ENCODE results near the gene TTLL13. TPM values are rescaled to one million over a fixed set of nuclear protein-coding genes. Genes with fewer than 3 reads are reported as not detected.

TTLL13 gene
- total RNA-seq, 6 experiments from 2014 or later, result 0.13 to 0.46 TPM; not detected in 4

- intact Hi-C loops (cut with DNase I), result no loop called here
- Histone ChIP-seq H3K36me3 (no peaks in the 10 kb centered on the region), H3K27ac (no peak overlapping the region), H3K9me3 (no peaks in the 10 kb centered on the region), H3K4me3 (no peak overlapping the region), H3K4me1 (peaks cover 0 to 63% (median 9%) of the 10 kb centered on the region in 4 donors), H3K27me3 (no peaks in the 10 kb centered on the region)
- ATAC-seq, result no peak
- TF ChIP-seq POLR2A (IDR thresholded peaks at IDR 0.05), result no peak
- TF ChIP-seq, protein P1, sequence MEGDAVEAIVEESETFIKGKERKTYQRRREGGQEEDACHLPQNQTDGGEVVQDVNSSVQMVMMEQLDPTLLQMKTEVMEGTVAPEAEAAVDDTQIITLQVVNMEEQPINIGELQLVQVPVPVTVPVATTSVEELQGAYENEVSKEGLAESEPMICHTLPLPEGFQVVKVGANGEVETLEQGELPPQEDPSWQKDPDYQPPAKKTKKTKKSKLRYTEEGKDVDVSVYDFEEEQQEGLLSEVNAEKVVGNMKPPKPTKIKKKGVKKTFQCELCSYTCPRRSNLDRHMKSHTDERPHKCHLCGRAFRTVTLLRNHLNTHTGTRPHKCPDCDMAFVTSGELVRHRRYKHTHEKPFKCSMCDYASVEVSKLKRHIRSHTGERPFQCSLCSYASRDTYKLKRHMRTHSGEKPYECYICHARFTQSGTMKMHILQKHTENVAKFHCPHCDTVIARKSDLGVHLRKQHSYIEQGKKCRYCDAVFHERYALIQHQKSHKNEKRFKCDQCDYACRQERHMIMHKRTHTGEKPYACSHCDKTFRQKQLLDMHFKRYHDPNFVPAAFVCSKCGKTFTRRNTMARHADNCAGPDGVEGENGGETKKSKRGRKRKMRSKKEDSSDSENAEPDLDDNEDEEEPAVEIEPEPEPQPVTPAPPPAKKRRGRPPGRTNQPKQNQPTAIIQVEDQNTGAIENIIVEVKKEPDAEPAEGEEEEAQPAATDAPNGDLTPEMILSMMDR (IDR thresholded peaks at IDR 0.05), result no peak
- DNase-seq, result peak in 1 of 3 donors; percentile 46
- 45% methylated on average over 3 of the region's 10 CpGs for WGBS (ENCODE audit: insufficient coverage, low coverage, low lambda C conversion rate, missing lambda C conversion rate)
Observed at GRCh38 chr15:90205050-90205848, 44.1 kb upstream of the TTLL13 start.

GRCh38 chr15:90205886-90206285, 43.5 kb upstream of the TTLL13 start:
- Histone ChIP-seq H3K27ac (no peak overlapping the region), H3K36me3 (no peaks in the 10 kb centered on the region), H3K4me3 (no peak overlapping the region), H3K4me1 (peaks cover 0 to 60% (median 6%) of the 10 kb centered on the region in 4 donors), H3K9me3 (no peaks in the 10 kb centered on the region), H3K27me3 (no peaks in the 10 kb centered on the region)
- TF ChIP-seq, protein P1 (IDR thresholded peaks at IDR 0.05), result no peak
- no peak for TF ChIP-seq POLR2A (IDR thresholded peaks at IDR 0.05)
- peak in 1 of 3 donors; percentile 78 for DNase-seq
- WGBS (ENCODE audit: insufficient coverage, low coverage, low lambda C conversion rate, missing lambda C conversion rate), result 17% methylated on average over 3 of the region's 5 CpGs
- intact Hi-C loops (cut with DNase I), result no loop called here
- peak; percentile 31 to 75 (median 47) for ATAC-seq

- H3K36me3 ChIP-seq, result no peaks in the 10 kb centered on the region
- intact Hi-C loops (cut with DNase I), result no loop called here
- WGBS (ENCODE audit: insufficient coverage, low coverage, low lambda C conversion rate, missing lambda C conversion rate), result 58% methylated on average over 6 of the region's 6 CpGs
- H3K27ac ChIP-seq, result no peak overlapping the region
- no peak for DNase-seq
- no peak overlapping the region for H3K4me3 ChIP-seq
- peak; percentile 29 to 83 (median 50) for ATAC-seq
- H3K27me3 ChIP-seq, result no peaks in the 10 kb centered on the region
- TF ChIP-seq POLR2A (IDR thresholded peaks at IDR 0.05), result no peak
- TF ChIP-seq, protein P1 (IDR thresholded peaks at IDR 0.05), result no peak
- peaks cover 0 to 60% (median 6%) of the 10 kb centered on the region in 4 donors for H3K4me1 ChIP-seq
- no peaks in the 10 kb centered on the region for H3K9me3 ChIP-seq
Observed at GRCh38 chr15:90207252-90207651, 42.1 kb upstream of the TTLL13 start.

- no peaks in the 10 kb centered on the region for H3K9me3 ChIP-seq
- no peaks in the 10 kb centered on the region for H3K27me3 ChIP-seq
- no peak for TF ChIP-seq POLR2A (IDR thresholded peaks at IDR 0.05)
- TF ChIP-seq, protein P1 (IDR thresholded peaks at IDR 0.05), result no peak
- H3K4me3 ChIP-seq, result no peak overlapping the region
- DNase-seq (no peak), ATAC-seq (no peak)
- H3K27ac ChIP-seq, result no peak overlapping the region
- intact Hi-C loops (cut with DNase I), result no loop called here
- H3K36me3 ChIP-seq, result no peaks in the 10 kb centered on the region
- peaks cover 0 to 60% (median 6%) of the 10 kb centered on the region in 4 donors for H3K4me1 ChIP-seq
- 54% methylated on average over 5 of the region's 6 CpGs for WGBS (ENCODE audit: insufficient coverage, low coverage, low lambda C conversion rate, missing lambda C conversion rate)
Observed at GRCh38 chr15:90208356-90208755, 41.0 kb upstream of the TTLL13 start.

Data from right lobe of liver (tissue), 6 donors.